Femur (tissue), 1 donor: ENCODE results near the gene FABP3.

Experiments
- DNase-seq: peaks from one replicate; pipeline ENCODE4 v3.0.0-alpha.2; 2017

FABP3 gene

GRCh38 chr1:31373056-31373896 lies at the start of gene FABP3:
FABP3 (minus strand) TSS chr1:31373076; CDS start chr1:31373014, 62 bp downstream.
- DNase-seq = peak; percentile 89

- DNase-seq = no peak
Observed at GRCh38 chr1:31421371-31422040, 48.6 kb upstream of the FABP3 start.

DNA sequence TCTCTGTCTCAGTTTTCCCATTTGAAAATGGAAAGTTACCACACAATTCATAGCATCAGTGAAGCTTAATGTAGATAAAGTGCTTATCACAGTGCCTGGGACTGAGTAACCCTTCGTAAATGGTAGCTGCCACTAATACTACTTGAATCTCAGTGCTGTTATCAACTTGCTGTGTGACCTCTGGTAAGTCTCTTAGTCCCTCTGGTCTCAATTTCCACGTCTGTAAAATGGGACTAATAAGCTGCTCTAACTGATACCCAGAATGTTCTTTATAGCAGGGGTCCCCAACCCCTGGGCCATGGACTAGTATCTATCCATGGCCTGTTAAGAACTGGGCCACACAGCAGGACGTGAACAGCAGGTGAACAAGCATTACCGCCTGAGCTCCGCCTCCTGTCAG lies 47.8 kb upstream of the FABP3 start:
- no peak for DNase-seq

GRCh38 chr1:31418626-31419323 lies 45.9 kb upstream of the FABP3 start:
- DNase-seq = no peak

DNA sequence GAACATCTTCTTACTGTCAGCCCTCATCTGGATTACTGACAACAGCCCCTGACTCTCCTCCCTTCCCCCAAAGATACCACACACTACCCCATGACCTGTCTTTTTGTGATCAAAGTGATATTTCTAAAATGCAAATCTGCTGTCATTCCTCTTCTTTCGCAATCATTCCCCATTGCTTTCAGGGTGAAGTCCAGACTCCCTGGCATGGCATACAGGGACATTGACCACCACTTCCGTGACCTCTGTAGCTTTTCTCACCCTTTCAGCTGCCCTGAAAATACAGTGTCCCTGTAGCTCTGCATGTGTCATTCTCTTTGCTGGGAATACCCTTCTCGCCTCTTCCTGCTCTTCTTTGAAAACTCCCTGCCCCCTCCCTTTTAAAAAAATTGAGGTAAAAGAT lies 44.3 kb upstream of the FABP3 start:
- DNase-seq = no peak

- no peak for DNase-seq
Observed at GRCh38 chr1:31416101-31416736, 43.3 kb upstream of the FABP3 start.

DNA sequence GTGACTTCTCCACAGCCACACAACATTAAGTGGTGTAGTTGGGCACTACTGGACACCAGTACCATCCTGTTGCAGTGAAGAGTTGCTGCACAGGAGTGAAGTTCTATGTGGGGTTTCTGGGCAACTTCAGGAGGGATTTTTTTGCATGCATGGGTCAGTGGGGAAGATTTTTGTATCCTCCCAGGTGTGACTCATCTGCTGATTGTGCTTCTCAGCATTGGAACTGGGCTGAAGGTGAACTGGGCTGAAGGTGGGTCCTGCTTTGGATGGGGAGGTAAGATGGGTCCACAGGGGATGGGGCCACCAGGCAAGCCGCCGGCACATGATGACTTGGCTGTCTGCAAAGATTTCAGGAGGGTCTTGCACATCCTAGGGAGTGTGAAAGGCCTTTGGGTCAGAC lies 42.8 kb upstream of the FABP3 start:
- DNase-seq = no peak

DNA sequence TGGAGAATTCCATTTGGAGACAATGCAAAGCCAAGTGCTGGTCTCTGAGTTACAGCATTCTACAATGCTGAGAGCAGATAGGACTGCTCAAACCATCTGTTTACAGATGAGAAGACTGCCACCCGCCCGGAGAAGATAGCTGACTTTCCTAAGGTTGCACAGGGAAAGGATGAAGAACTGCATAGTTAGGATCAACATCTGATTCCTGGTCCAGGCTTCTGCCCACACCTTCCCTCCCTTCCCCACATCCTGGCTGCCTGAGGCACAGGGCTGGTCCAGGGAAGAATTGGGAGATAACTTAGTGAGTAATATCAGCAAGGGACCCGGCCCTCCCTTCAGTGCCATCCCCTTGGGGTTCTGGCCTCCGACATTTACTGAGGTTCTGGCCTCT lies 42.1 kb upstream of the FABP3 start:
- no peak for DNase-seq

DNA sequence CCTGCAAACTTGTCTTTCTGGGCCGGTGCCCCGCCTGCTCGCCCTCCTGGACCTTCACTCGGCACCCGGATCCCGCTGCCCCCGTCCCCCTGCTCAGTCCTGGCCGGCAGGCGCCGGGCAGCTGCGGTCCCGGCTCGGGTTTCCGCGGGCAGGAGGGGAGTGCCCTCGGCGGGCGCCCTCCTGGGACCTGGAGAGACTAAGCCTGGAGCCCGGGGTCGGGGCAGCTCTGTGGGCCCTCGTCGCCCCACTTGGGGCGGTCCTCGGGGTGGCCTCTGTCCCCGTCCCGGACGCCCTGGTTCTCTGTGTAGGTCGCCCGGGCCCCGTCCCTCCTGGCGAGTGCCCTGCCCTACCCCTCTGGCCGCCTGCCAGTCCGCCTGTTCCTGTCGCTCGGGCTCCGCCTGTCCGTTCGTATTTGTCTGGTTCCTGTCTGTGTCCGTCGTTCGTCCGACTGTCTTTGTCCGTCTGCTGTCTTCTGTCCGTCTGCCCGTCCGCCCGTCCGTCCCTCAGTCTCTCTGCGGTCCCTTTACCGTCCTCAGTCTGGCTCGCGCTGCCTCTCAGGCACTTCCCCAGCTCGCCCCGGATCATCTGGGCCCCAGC lies 40.6 kb upstream of the FABP3 start:
- peak; percentile 84 for DNase-seq

- DNase-seq = no peak
Observed at GRCh38 chr1:31412732-31413404, 40.0 kb upstream of the FABP3 start, which contains the start of gene SERINC2. SERINC2 (plus strand) TSS chr1:31413213; CDS start chr1:31413266, 53 bp downstream.

DNA sequence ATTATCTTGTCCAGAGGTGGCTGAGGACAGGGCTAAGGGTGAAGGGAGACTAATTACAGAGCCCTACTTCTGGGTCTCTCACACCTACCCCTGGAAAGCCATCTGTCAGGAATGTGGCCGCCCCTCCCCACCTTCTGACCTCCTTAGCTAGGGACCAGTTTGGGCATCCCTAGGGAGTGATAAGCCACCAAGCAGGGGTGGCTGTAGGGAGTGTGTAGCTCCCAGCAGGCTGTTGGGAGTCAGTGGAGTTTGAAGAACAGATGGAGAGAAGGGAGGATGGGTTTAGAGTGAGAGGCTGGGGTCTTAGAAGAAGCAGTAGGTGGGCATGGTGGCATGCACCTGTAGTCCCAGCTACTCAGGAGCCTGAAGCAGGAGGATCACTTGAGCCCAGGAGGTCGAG lies 39.3 kb upstream of the FABP3 start:
- DNase-seq = no peak

DNA sequence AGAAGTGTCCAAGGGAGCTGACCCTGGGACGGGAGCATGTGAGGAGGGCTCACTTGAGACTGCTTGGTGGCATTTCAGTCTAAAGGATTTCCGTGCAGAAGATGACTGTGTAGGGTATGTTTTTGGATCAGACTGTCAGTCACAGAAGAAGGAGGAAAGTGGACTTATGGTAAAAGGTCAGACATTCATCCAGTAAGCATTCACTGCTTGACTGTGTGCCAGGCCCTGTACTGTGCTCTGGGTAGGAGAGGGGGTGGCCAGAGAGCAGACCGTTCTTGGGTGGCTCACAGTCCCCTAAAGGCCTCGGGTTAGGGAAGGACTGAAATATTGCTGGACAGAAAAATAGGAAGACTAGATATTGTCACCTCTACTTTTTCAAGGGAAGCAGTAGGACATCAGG lies 38.0 kb upstream of the FABP3 start:
- DNase-seq = no peak

DNA sequence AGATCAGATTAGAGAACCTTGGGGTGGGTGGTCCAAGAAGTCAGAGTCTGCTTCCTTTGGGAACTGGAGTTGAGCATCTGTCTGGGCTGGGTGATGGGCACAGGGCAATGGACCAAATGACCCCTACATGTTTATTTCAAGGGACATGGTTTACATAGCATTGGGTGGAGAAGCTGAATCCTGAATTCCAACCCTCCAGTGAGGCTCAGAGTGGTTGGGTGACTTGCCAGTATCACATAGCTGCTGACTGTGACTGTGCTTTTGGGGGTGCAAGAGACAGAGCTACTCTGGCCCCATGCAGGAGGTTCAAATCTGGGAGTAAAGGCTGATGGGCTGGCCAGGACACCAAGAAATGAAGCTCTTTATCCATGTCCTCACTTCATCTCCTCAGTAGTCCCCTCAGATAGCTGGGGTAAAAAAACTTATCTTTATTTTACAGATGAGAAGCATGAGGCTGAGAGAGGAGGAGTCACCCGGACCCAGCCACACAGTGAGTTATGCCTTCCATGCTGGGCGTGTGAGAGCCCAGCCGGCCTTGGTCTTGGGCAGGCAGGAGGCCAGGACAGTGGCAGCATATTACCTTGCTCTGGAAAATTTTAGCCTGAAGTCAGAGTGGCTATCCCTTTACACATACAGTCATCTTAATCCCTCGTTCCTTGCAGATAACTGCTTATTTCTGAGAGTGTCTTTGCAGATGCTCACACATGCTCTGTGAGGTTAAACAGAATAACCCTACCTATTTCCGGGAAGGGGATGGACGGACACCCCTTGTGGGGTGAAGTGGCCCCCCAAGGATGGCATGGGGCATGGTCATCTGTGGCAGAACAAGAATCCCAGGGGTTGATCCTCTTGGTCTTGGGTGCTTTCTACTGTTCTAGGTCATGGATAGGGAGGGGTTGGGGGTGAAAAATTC lies 37.3 kb upstream of the FABP3 start:
- DNase-seq = no peak

DNA sequence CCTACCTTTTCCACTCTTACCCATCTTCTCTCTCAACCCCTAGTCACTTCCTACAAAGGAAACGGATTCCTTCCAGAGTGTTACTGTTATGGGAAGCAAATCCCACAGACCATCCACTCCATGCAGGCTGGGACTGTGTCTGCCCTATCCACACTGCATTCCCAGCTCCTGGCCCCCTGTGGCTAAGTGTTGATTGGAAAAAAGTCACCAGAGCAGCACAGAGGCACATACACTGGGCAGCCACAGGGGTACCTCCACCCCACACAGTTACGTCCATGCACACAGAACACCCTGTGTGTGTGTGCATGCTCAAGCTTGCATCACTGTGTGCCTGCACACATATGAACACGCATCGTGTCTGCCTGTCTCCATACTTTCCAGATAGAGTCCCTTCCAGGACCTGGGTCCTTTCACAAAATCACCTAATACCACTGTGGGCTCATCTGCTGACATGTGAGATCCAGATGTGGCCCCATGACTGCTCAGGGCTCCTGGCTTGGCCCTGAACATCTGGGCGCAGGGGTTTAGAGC lies 36.0 kb upstream of the FABP3 start:
- no peak for DNase-seq

GRCh38 chr1:31407029-31407626 lies 34.3 kb upstream of the FABP3 start:
- DNase-seq = no peak

DNA sequence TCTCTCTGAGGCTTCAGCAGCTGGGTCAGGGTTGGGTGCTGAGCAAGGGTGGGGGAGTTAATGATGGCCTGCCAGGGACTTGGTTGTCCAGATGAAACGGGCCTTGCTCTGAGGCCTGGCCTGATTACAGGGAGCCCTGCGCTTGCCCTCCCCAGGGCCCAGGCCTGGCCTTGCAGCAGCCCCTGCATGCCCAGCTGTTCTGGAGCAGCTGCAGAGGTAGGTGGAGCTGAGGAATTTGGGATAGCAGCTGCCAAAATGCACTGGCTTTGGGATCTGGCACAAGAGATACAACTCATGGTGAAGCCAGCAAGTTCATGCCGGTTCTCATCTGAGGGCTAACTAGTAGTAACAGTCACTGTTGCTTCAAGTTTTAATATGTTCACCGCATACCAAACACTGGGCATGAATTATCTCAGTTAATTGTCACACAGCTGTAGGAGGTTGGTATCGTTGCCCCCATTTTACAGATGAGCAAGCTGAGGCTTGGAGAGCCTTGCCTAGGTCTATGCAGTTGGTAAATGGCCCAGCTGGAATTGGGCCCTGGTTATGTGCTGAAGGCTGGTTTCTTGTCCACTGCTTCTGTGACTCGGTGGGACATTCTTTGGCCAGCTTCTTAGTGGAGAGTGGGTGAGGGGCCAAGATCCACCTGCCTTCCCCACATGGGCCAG lies 32.8 kb upstream of the FABP3 start:
- DNase-seq = peak; percentile 73

DNA sequence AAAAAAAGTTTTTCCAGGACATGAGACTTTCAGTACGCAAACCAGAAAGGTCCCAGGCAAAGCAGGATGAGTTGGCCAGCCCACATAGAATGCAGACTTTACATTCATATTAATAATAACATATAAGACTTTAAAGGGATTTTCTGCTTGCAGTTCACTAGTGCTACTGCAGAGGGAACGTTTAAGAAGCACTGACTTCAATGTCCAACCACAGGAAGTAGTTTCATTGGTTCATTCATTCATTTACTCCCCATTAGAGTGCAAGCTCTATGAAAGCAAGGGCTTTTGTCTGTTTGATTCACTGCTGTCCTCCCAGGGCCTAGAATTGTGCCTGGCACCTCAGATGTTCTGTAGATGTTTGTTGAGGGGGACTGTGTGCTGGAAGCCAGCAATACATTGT lies 28.4 kb upstream of the FABP3 start:
- DNase-seq = no peak

GRCh38 chr1:31400393-31400792 lies 27.5 kb upstream of the FABP3 start:
- no peak for DNase-seq

DNA sequence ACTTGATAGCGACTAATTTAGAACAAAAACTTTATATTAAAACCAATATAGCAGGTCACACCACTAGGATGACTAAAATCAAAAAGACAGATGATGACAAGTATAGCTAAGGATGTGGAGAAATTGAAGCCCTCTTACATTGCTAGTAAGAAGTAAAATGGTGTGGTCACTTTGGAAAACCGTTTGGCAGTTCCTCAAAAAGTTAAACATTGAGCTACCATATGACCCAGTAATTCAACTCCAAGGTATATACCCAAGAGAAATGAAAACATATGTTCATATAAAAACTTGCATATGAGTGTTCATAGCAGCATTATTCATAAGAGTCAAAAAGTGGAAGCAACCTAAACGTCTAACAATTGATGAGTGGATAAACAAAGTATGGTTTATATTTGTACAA lies 27.1 kb upstream of the FABP3 start:
- no peak for DNase-seq

DNA sequence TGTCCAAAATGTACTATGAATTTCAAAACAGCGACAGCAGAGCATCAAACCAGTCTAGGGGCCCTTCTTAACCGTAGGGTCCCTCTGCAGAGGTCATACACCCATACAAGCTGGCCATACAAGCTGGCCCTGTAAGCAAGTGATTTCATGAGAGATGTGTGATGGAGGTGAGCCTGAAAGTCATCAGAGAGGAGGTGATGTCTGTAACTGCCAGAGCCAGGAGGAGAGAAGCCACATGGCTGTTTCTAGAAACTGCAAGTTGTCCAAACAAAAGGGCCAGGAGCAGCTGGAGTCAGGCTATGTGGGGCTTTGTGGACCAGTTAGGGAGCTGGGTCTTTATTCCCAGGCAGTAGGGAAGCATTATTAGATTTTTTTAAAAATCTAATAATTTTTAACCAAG lies 25.4 kb upstream of the FABP3 start:
- no peak for DNase-seq
